A549 (cell line): ENCODE data around the gene NUAK1. TPM values are rescaled to one million over a fixed set of nuclear protein-coding genes. Genes with fewer than 3 reads are reported as not detected.

Source experiments
- ATAC-seq, 2 experiments: fragments of 200-7000 bp in 1 of 2; fragments of >200 bp in 1 of 2; cut with Nextera tagmentation in 1 of 2; cut with Tn5 transposase in 1 of 2; 3 replicates each; pipeline versions ENCODE4 v1.8.0 to v1.9.1; 2018 to 2020; ENCODE audit warnings: mild to moderate bottlenecking in 1 of 2, moderate library complexity in 1 of 2
- CTCF ChIA-PET: fragments of 300-600 bp; sonication (Branson Sonifier 250); formaldehyde crosslinking; extraction: SDS; loops from one replicate; lab custom pipeline; 2021; ENCODE audit warnings: antibody characterized with exemption, inconsistent platforms; lab: Yijun Ruan, JAX
- POLR2A ChIA-PET: fragments of 350-600 bp; formaldehyde crosslinking; extraction: SDS; loops from one replicate; lab custom pipeline; 2021; ENCODE audit warnings: antibody characterized with exemption, inconsistent platforms; lab: Yijun Ruan, JAX
- DNase-seq, 2 experiments: peaks; one replicate each; pipeline versions ENCODE4 v3.0.0 to v3.0.0-alpha.2; 2011 to 2016; ENCODE audit warnings: low read depth in 1 of 2, low spot score in 1 of 2
- FAIRE-seq: peaks from 2 replicates; lab custom pipeline; 2011; peaks lifted over from hg19 to GRCh38; lab: Jason Lieb, UNC
- H3K27ac ChIP-seq, 2 experiments: fragments of >200 bp; sonication (Bioruptor Twin); formaldehyde crosslinking; 3 replicates each; pipeline ENCODE4 v1.5.1; 2016 to 2017
- H3K4me1 ChIP-seq: fragments of >200 bp; sonication (Bioruptor Twin); formaldehyde crosslinking; 3 replicates; pipeline ENCODE4 v1.6.1; 2016
- H3K4me2 ChIP-seq: fragments of >200 bp; sonication (Bioruptor Twin); formaldehyde crosslinking; 3 replicates; pipeline ENCODE4 v1.6.1; 2016
- H3K4me3 ChIP-seq: fragments of >200 bp; sonication (Bioruptor Twin); formaldehyde crosslinking; 3 replicates; pipeline ENCODE4 v1.5.1; 2016
- H3K9me3 ChIP-seq: fragments of >200 bp; sonication (Bioruptor Twin); formaldehyde crosslinking; 3 replicates; pipeline ENCODE4 v1.6.1; 2016
- ATOH8 ChIP-seq: fragments of 250-450 bp; sonication (Bioruptor Pico); IDR thresholded peaks from 2 replicates; pipeline ENCODE4 v1.5.0; 2020; ENCODE audit warnings: low read depth, mild to moderate bottlenecking, moderate library complexity
- BCL3 ChIP-seq: fragments of >200 bp; sonication (Bioruptor Twin); formaldehyde crosslinking; IDR thresholded peaks from 3 replicates; pipeline ENCODE4 v1.6.1; 2016
- CBX2 ChIP-seq: fragments of 200-600 bp; sonication (generic); IDR thresholded peaks from 2 replicates; pipeline ENCODE4 v1.6.1; 2016; ENCODE audit warnings: low read depth, mild to moderate bottlenecking, borderline replicate concordance
- CEBPB ChIP-seq, 2 experiments: fragments of >200 bp in 1 of 2; sonication (Bioruptor Twin) in 1 of 2; formaldehyde crosslinking in 1 of 2; IDR thresholded peaks; 2 replicates each; pipeline ENCODE4 v1.6.1; 2012 to 2016
- CHD4 ChIP-seq: fragments of 200-600 bp; sonication (generic); IDR thresholded peaks from 2 replicates; pipeline ENCODE4 v1.6.1; 2016; ENCODE audit warnings: antibody characterized with exemption, mild to moderate bottlenecking, borderline replicate concordance
- E2F6 ChIP-seq: IDR thresholded peaks from 2 replicates; pipeline ENCODE4 v1.6.1; 2012; ENCODE audit warnings: low read depth, borderline replicate concordance
- EHF ChIP-seq: fragments of 250-450 bp; sonication (Bioruptor Pico); IDR thresholded peaks from 2 replicates; pipeline ENCODE4 v1.5.0; 2020; ENCODE audit warnings: mild to moderate bottlenecking
- EHMT2 ChIP-seq: fragments of 200-600 bp; sonication (generic); IDR thresholded peaks from 2 replicates; pipeline ENCODE4 v1.6.1; 2016; ENCODE audit warnings: antibody characterized with exemption, low read depth, mild to moderate bottlenecking, moderate library complexity
- EP300 ChIP-seq, 2 experiments: fragments of >200 bp; sonication (Bioruptor Twin); formaldehyde crosslinking; IDR thresholded peaks; 2 replicates in 1 of 2; 3 replicates in 1 of 2; pipeline ENCODE4 v1.6.1; 2016 to 2017
- FOSB ChIP-seq: fragments of 250-450 bp; sonication (Bioruptor Pico); IDR thresholded peaks from 2 replicates; pipeline ENCODE4 v1.5.0; 2020; ENCODE audit warnings: mild to moderate bottlenecking, moderate library complexity
- FOSL2 ChIP-seq, 2 experiments: fragments of 450-650 bp in 1 of 2; fragments of >200 bp in 1 of 2; sonication (Bioruptor Twin) in 1 of 2; formaldehyde crosslinking; IDR thresholded peaks; 2 replicates each; pipeline versions ENCODE4 v1.5.0 to v1.6.1; 2016 to 2020; ENCODE audit warnings: mild to moderate bottlenecking in 1 of 2, moderate library complexity in 1 of 2
- HDAC2 ChIP-seq: fragments of 200-600 bp; sonication (generic); IDR thresholded peaks from 2 replicates; pipeline ENCODE4 v1.6.1; 2016
- KDM1A ChIP-seq: fragments of 200-600 bp; sonication (generic); IDR thresholded peaks from 2 replicates; pipeline ENCODE4 v1.6.1; 2016; ENCODE audit warnings: low read depth, mild to moderate bottlenecking
- MAFK ChIP-seq: fragments of 450-650 bp; IDR thresholded peaks from 2 replicates; pipeline ENCODE4 v1.6.1; 2014; ENCODE audit not compliant: partially characterized antibody
- NFE2L2 ChIP-seq: fragments of 150-350 bp; conservative IDR thresholded peaks from 2 replicates; pipeline ENCODE4 v1.6.1; 2014; ENCODE audit warnings: low read length
- PHF8 ChIP-seq: fragments of 200-600 bp; sonication (generic); IDR thresholded peaks from 2 replicates; pipeline ENCODE4 v1.6.1; 2016; ENCODE audit warnings: low read depth, mild to moderate bottlenecking, antibody characterized with exemption, moderate library complexity, borderline replicate concordance
- POLR2A ChIP-seq: IDR thresholded peaks from 2 replicates; pipeline ENCODE4 v1.6.1; 2012; ENCODE audit warnings: mild to moderate bottlenecking, low read length
- POLR2AphosphoS2 ChIP-seq: conservative IDR thresholded peaks from 2 replicates; pipeline ENCODE4 v1.6.1; 2012; ENCODE audit warnings: low read length, improper control_type of control experiment, inconsistent platforms
- RCOR1 ChIP-seq: fragments of 150-350 bp; IDR thresholded peaks from 2 replicates; pipeline ENCODE4 v1.6.1; 2014; ENCODE audit warnings: antibody characterized with exemption, low read length, low read depth
- SREBF2 ChIP-seq: fragments of 450-650 bp; IDR thresholded peaks from 2 replicates; pipeline ENCODE4 v1.6.1; 2014; ENCODE audit warnings: mild to moderate bottlenecking, moderate library complexity
- TP53 ChIP-seq: fragments of 250-450 bp; sonication (Bioruptor Pico); IDR thresholded peaks from 2 replicates; pipeline ENCODE4 v1.5.0; 2021; ENCODE audit warnings: mild to moderate bottlenecking, moderate library complexity
- ZNF302 ChIP-seq: fragments of 250-450 bp; sonication (Bioruptor Pico); IDR thresholded peaks from 2 replicates; pipeline ENCODE4 v1.9.0; 2021; ENCODE audit warnings: inconsistent platforms, mild to moderate bottlenecking, moderate library complexity
- WGBS: methylation state at CpG from one replicate; pipeline ENCODE4 v1.1.6; 2017; ENCODE audit errors: missing lambda C conversion rate; 5-methylcytosine and 5-hydroxymethylcytosine counted together
- polyA plus RNA-seq, 4 experiments: library from polyadenylated mRNA; depleted of rRNA in 3 of 4; stranded (reverse); fragments of >200 nt; fragmentation: RNase III in 1 of 4; extraction: RNeasy Plus Mini Kit Qiagen cat#74134 plus additional on column Dnase treatment in 1 of 4; gene quantifications; 2 replicates in 3 of 4; 3 replicates in 1 of 4; pipeline ENCODE4 v1.2.3, GENCODE V29; 2011 to 2017
- TF ChIP-seq, protein P1 (sequence below): IDR thresholded peaks from 2 replicates; pipeline ENCODE4 v1.6.1; 2012
- TF ChIP-seq, protein P2 (sequence below): IDR thresholded peaks from 2 replicates; pipeline ENCODE4 v1.6.1; 2012

The NUAK1 gene
- polyA plus RNA-seq, 2 of the 4 experiments (the other 2 are of a cell fraction), result 20.8 to 22.3 TPM

GRCh38 chr12:106170285-106170684 is 31.5 kb upstream of the NUAK1 start:
- Histone ChIP-seq H3K4me3 (no peak overlapping the region), H3K27ac (no peak overlapping the region), H3K4me2 (no peak overlapping the region), H3K9me3 (peaks cover 9% of the 10 kb centered on the region; the same call in 2 of the 3 replicates), H3K4me1 (no peaks in the 10 kb centered on the region)
- TF ChIP-seq MAFK (peak; percentile 84), E2F6 (no peak), ATOH8 (CRISPR knock-in tag) (no peak)
- TF ChIP-seq, protein P1, sequence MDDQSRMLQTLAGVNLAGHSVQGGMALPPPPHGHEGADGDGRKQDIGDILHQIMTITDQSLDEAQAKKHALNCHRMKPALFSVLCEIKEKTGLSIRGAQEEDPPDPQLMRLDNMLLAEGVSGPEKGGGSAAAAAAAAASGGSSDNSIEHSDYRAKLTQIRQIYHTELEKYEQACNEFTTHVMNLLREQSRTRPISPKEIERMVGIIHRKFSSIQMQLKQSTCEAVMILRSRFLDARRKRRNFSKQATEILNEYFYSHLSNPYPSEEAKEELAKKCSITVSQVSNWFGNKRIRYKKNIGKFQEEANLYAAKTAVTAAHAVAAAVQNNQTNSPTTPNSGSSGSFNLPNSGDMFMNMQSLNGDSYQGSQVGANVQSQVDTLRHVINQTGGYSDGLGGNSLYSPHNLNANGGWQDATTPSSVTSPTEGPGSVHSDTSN, result no peak
- no peak for ATAC-seq
- peak in 1 of 2 experiments; percentile 21 for DNase-seq
- CTCF ChIA-PET, result interaction anchor here (0.6 to 0.9 kb wide), 2 partner anchors 11 to 639 kb away, joined by 3 read pairs; no protein-coding TSS in a partner anchor
- 46% methylated on average over 4 of the region's 4 CpGs for WGBS
- no peak for FAIRE-seq
- POLR2A ChIA-PET, result no interaction called here

DNA sequence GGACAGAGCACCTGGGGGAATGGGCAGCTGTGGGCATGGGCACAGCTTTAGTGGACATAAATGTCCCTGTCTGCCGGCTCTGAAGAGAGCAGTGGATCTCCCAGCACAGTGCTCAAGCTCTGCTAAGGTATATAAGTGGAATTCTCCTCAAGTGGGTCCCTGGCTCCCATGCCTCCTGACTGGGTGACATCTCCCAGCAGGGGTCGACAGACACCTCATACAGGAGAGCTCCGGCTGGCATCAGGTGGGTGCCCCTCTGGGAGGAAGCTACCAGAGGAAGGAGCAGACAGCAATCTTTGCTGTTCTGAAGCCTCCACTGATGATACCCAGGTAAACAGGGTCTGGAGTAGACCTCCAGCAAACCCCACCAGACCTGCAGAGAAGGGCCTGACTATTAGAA is 25.0 kb upstream of the NUAK1 start:
- FAIRE-seq (no peak), ATAC-seq (no peak), DNase-seq (no peak)
- Histone ChIP-seq H3K4me1 (no peaks in the 10 kb centered on the region), H3K27ac (no peak overlapping the region), H3K4me2 (no peak overlapping the region), H3K9me3 (peaks cover 18% of the 10 kb centered on the region; the same call in 2 of the 3 replicates), H3K4me3 (no peak overlapping the region)
- no peak for TF ChIP-seq FOSB
- TF ChIP-seq ZNF302 (CRISPR knock-in tag), result no peak
- no peak for TF ChIP-seq TP53
- TF ChIP-seq, protein P2, sequence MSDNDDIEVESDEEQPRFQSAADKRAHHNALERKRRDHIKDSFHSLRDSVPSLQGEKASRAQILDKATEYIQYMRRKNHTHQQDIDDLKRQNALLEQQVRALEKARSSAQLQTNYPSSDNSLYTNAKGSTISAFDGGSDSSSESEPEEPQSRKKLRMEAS, result no peak
- TF ChIP-seq POLR2AphosphoS2, result no peak
- TF ChIP-seq FOSL2 (IDR thresholded peaks at IDR 0.05), result no peak
- no peak for TF ChIP-seq FOSL2 (CRISPR knock-in tag; IDR thresholded peaks at IDR 0.05)
- TF ChIP-seq NFE2L2, result no peak
- TF ChIP-seq CHD4, result no peak
- no peak for TF ChIP-seq ATOH8 (CRISPR knock-in tag)
- ChIA-PET CTCF (no interaction called here), POLR2A (no interaction called here)
- 45% methylated on average over 3 of the region's 3 CpGs for WGBS

DNA sequence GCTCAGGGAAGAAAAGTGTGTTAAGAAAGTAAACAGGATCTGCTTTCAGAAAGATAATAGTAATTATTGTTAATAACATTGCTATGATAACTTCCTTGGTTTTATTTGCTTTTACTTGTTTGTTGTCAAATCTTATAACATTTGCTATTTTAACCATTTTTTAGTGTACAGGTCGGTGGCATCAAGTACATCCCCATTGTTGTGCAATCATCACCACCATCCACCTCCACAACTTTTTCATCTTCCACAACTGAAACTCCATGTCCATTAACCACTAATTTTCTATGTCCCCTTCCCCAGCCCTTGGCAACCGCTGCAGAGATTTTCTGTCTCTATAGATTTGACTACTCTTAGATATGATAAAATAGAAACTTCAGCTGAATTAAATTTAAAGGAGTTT is 22.7 kb upstream of the NUAK1 start:
- Histone ChIP-seq H3K4me2 (no peak overlapping the region), H3K27ac (no peak overlapping the region), H3K4me3 (no peak overlapping the region)
- ATAC-seq, result no peak
- TF ChIP-seq RCOR1 (no peak), EHMT2 (no peak), SREBF2 (no peak), ZNF302 (CRISPR knock-in tag) (no peak), EP300 (IDR thresholded peaks at IDR 0.05) (no peak), PHF8 (no peak), HDAC2 (no peak), CHD4 (no peak), MAFK (no peak), KDM1A (no peak), POLR2A (no peak), CEBPB (IDR thresholded peaks at IDR 0.05) (no peak), BCL3 (no peak), CBX2 (no peak), EHF (CRISPR knock-in tag) (no peak)
- TF ChIP-seq, all 56 proteins: peak for 0
- peaks cover 13% of the 10 kb centered on the region; the same call in 1 of the 3 replicates for H3K9me3 ChIP-seq
- DNase-seq (no peak), FAIRE-seq (no peak)
- H3K4me1 ChIP-seq, result no peaks in the 10 kb centered on the region
- 33% methylated on average over 2 of the region's 2 CpGs for WGBS
- ChIA-PET CTCF (interaction anchor here (0.9 to 4.8 kb wide), 2 partner anchors 11 to 184 kb away, joined by 4 to 33 read pairs; no protein-coding TSS in a partner anchor), POLR2A (no interaction called here)
